Neural progenitor cell (in vitro differentiated cells): ENCODE results near the gene DNAH5.

Experiments
- CTCF ChIP-seq: fragments of 200-600 bp; sonication (generic); IDR thresholded peaks from 2 replicates; pipeline ENCODE4 v1.5.1; 2017; ENCODE audit warnings: antibody characterized with exemption, mild to moderate bottlenecking
- EZH2 ChIP-seq: fragments of 200-600 bp; sonication (generic); IDR thresholded peaks from 2 replicates; pipeline ENCODE4 v1.6.1; 2017; ENCODE audit warnings: antibody characterized with exemption, mild to moderate bottlenecking, moderate library complexity
- EZH2phosphoT487 ChIP-seq: fragments of 200-600 bp; sonication (generic); IDR thresholded peaks from 2 replicates; pipeline ENCODE4 v1.6.1; 2017; ENCODE audit warnings: antibody characterized with exemption

- TF ChIP-seq CTCF (no peak), EZH2 (no peak), EZH2phosphoT487 (no peak)
Measured at GRCh38 chr5:13843175-13843846, 101.2 kb downstream of the DNAH5 start.
